ENCODE measurements around the gene CUX1.

The CUX1 gene

GRCh38 chr7:102054158-102054557, 236.7 kb downstream of the CUX1 start:
- FAIRE-seq, result no peak

- no peak for FAIRE-seq
These were observed 238.0 kb downstream of the CUX1 start for GRCh38 chr7:102055181-102055976.

- FAIRE-seq, result no peak
These were observed 242.1 kb downstream of the CUX1 start for GRCh38 chr7:102059524-102059923.

- FAIRE-seq, result no peak
These were observed 244.0 kb downstream of the CUX1 start for GRCh38 chr7:102061354-102061945.

- FAIRE-seq, result no peak
These were observed 244.6 kb downstream of the CUX1 start for GRCh38 chr7:102061981-102062390.

- FAIRE-seq, result no peak
These were observed 246.3 kb downstream of the CUX1 start for GRCh38 chr7:102063690-102064180.

- FAIRE-seq, result no peak
These were observed 247.1 kb downstream of the CUX1 start for GRCh38 chr7:102064361-102065025.

GRCh38 chr7:102065226-102065625, 247.8 kb downstream of the CUX1 start:
- no peak for FAIRE-seq

GRCh38 chr7:102066476-102066875, 249.1 kb downstream of the CUX1 start:
- no peak for FAIRE-seq

GRCh38 chr7:102068846-102069245, 251.4 kb downstream of the CUX1 start:
- no peak for FAIRE-seq

GRCh38 chr7:102069931-102070629, 252.7 kb downstream of the CUX1 start:
- no peak for FAIRE-seq

- FAIRE-seq, result no peak
These were observed 254.6 kb downstream of the CUX1 start for GRCh38 chr7:102072003-102072402.

GRCh38 chr7:102072636-102073209, 255.3 kb downstream of the CUX1 start:
- FAIRE-seq, result no peak

GRCh38 chr7:102073931-102074880, 256.8 kb downstream of the CUX1 start:
- no peak for FAIRE-seq

GRCh38 chr7:102075126-102075525, 257.7 kb downstream of the CUX1 start:
- FAIRE-seq, result no peak

- FAIRE-seq, result no peak
These were observed 258.2 kb downstream of the CUX1 start for GRCh38 chr7:102075553-102076135.

GRCh38 chr7:102077081-102077480, 259.7 kb downstream of the CUX1 start:
- no peak for FAIRE-seq

GRCh38 chr7:102079140-102080018, 262.0 kb downstream of the CUX1 start:
- FAIRE-seq, result no peak

- FAIRE-seq, result no peak
These were observed 262.6 kb downstream of the CUX1 start for GRCh38 chr7:102080019-102080433.

All from A204.1 (cell line).